HepG2 (cell line): Measurements from ENCODE around the gene CERS1. TPM values are rescaled to one million over a fixed set of nuclear protein-coding genes. Genes with fewer than 3 reads are reported as not detected.

Experiments used
- ATAC-seq: fragments of 200-7000 bp; cut with Tn5 transposase; 3 replicates; pipeline ENCODE4 v1.9.1; 2020; ENCODE audit warnings: mild to moderate bottlenecking, moderate library complexity
- BruUV-seq: library from RNA; stranded (reverse); fragments of 400-500 nt; replicated peaks from 2 replicates; lab custom pipeline; 2021; lab: Mats Ljungman, UMichigan
- CTCF ChIA-PET: fragments of 300-600 bp; formaldehyde crosslinking; extraction: SDS; loops from one replicate; lab custom pipeline; 2021; ENCODE audit warnings: low total read pairs, inconsistent platforms, low intra/inter-chr PET ratio; lab: Yijun Ruan, JAX
- POLR2A ChIA-PET: fragments of 350-600 bp; sonication (Branson Sonifier 250); formaldehyde crosslinking; loops from one replicate; lab custom pipeline; 2020; ENCODE audit warnings: antibody characterized with exemption, inconsistent platforms; lab: Yijun Ruan, JAX
- DNase-seq: peaks from one replicate; pipeline ENCODE4 v3.0.0-alpha.2; 2015; ENCODE audit warnings: low spot score
- FAIRE-seq: peaks from 3 replicates; lab custom pipeline; 2011; peaks lifted over from hg19 to GRCh38; lab: Jason Lieb, UNC
- H2AFZ ChIP-seq: one replicate; pipeline ENCODE4 v1.6.1; 2011; ENCODE audit warnings: low read length, inconsistent platforms
- H3K27ac ChIP-seq: fragments of 300-600 bp; 3 replicates; pipeline ENCODE4 v1.8.0; 2011; ENCODE audit warnings: mixed run types, mild to moderate bottlenecking, mixed read lengths, low read length, inconsistent platforms; ENCODE audit not compliant: insufficient read depth; ENCODE audit errors: extremely low read length
- H3K27me3 ChIP-seq, 2 experiments: fragments of 200-600 bp in 1 of 2; 2 replicates in 1 of 2; 3 replicates in 1 of 2; pipeline versions ENCODE4 v1.6.0 to v1.8.0; 2011; ENCODE audit warnings: low read length in 2 of 2, mild to moderate bottlenecking in 2 of 2, moderate library complexity in 2 of 2, inconsistent platforms in 1 of 2; ENCODE audit not compliant: insufficient read depth in 2 of 2, control insufficient read depth in 1 of 2
- H3K36me3 ChIP-seq, 2 experiments: fragments of 200-600 bp in 1 of 2; replicated peaks in 1 of 2; 2 replicates in 1 of 2; 3 replicates in 1 of 2; pipeline versions ENCODE4 v1.5.1 to v1.8.0; 2011; ENCODE audit warnings: low read length in 2 of 2, inconsistent platforms in 1 of 2; ENCODE audit not compliant: insufficient read depth in 2 of 2, control insufficient read depth in 1 of 2
- H3K4me1 ChIP-seq: 2 replicates; pipeline ENCODE4 v1.5.1; 2012; ENCODE audit warnings: low read length, inconsistent platforms; ENCODE audit not compliant: insufficient read depth
- H3K4me2 ChIP-seq: 2 replicates; pipeline ENCODE4 v1.6.0; 2011; ENCODE audit warnings: low read depth, low read length, inconsistent platforms
- H3K4me3 ChIP-seq, 3 experiments: fragments of 200-600 bp in 1 of 3; sonication (generic), shearing (Covaris generic) in 1 of 3; replicated peaks in 1 of 3; 2 replicates each; pipeline ENCODE4 v1.5.1; 2011 to 2016; ENCODE audit warnings: low read length in 3 of 3, inconsistent platforms in 2 of 3, low read depth in 2 of 3, mild to moderate bottlenecking in 2 of 3, control low read depth in 1 of 3, mixed read lengths in 1 of 3; ENCODE audit not compliant: insufficient read depth in 1 of 3
- H3K79me2 ChIP-seq: one replicate; pipeline ENCODE4 v1.6.1; 2011; ENCODE audit warnings: low read length, inconsistent platforms; ENCODE audit not compliant: insufficient read depth
- H3K9ac ChIP-seq: 2 replicates; pipeline ENCODE4 v1.6.0; 2011; ENCODE audit warnings: mild to moderate bottlenecking, low read depth, low read length, inconsistent platforms; ENCODE audit not compliant: insufficient read depth
- H3K9me3 ChIP-seq: 2 replicates; pipeline ENCODE4 v1.5.1; 2012; ENCODE audit warnings: mild to moderate bottlenecking, low read length
- H4K20me1 ChIP-seq: 2 replicates; pipeline ENCODE4 v1.6.0; 2011; ENCODE audit warnings: inconsistent platforms, mild to moderate bottlenecking, low read length, moderate library complexity; ENCODE audit not compliant: insufficient read depth
- BCLAF1 ChIP-seq: fragments of 450-650 bp; IDR thresholded peaks from 2 replicates; pipeline ENCODE4 v1.6.1; 2017; ENCODE audit warnings: mild to moderate bottlenecking
- FOXA1 ChIP-seq, 2 experiments: fragments of 450-650 bp in 1 of 2; sonication (generic) in 1 of 2; formaldehyde crosslinking in 1 of 2; IDR thresholded peaks; 2 replicates each; pipeline versions ENCODE4 v1.4.0 to v1.6.1; 2016 to 2020; ENCODE audit warnings: missing genetic modification reagents in 1 of 2
- HNF1A ChIP-seq, 2 experiments: sonication (generic) in 1 of 2; formaldehyde crosslinking in 1 of 2; IDR thresholded peaks; 2 replicates each; pipeline versions ENCODE4 v1.4.0 to v1.6.1; 2016 to 2020; ENCODE audit warnings: borderline replicate concordance in 1 of 2, low read depth in 1 of 2, mild to moderate bottlenecking in 1 of 2, missing genetic modification reagents in 1 of 2
- SIN3B ChIP-seq: fragments of 150-350 bp; IDR thresholded peaks from 2 replicates; pipeline ENCODE4 v1.6.1; 2014; ENCODE audit warnings: low read length
- SNAPC5 ChIP-seq: sonication (generic); formaldehyde crosslinking; IDR thresholded peaks from 2 replicates; pipeline ENCODE4 v1.8.1; 2023; ENCODE audit warnings: mild to moderate bottlenecking, missing genetic modification reagents, borderline replicate concordance
- TFAP4 ChIP-seq: sonication (generic); IDR thresholded peaks from 2 replicates; pipeline ENCODE4 v1.6.1; 2016; ENCODE audit warnings: low read depth, borderline replicate concordance
- ZBTB33 ChIP-seq: sonication (generic); formaldehyde crosslinking; IDR thresholded peaks from 2 replicates; pipeline ENCODE4 v1.4.0; 2020; ENCODE audit warnings: missing genetic modification reagents
- ZBTB38 ChIP-seq: sonication (generic); formaldehyde crosslinking; IDR thresholded peaks from 2 replicates; pipeline ENCODE4 v1.5.1; 2020; ENCODE audit warnings: mild to moderate bottlenecking, missing genetic modification reagents
- WGBS: methylation state at CpG from one replicate; pipeline ENCODE4 v1.1.6; 2017; ENCODE audit warnings: low lambda C conversion rate; 5-methylcytosine and 5-hydroxymethylcytosine counted together
- in situ Hi-C: cut with HindIII; loops from 2 replicates; pipeline ENCODE4 v1.10.0; 2017; ENCODE audit warnings: low pct_unique_long_range_greater_than_20kb; ENCODE audit not compliant: extremely low pct_ligation_motif_present
- intact Hi-C: fragments of 100-400 bp; cut with micrococcal nuclease; formaldehyde crosslinking; loops from one replicate; pipeline ENCODE4 v1.10.0; 2022; ENCODE audit not compliant: unreplicated experiment
- polyA plus RNA-seq, 8 experiments: library from polyadenylated mRNA; depleted of rRNA in 3 of 8; stranded (reverse) in 7 of 8; unstranded in 1 of 8; fragments of >200 nt; fragmentation: Illumina TruSeq in 4 of 8; extraction: Trizol in 4 of 8; gene quantifications; 2 replicates each; pipeline versions ENCODE4 v1.2.1 to v1.2.3, GENCODE V29; 2011 to 2016; ENCODE audit warnings: low read depth in 4 of 8, missing spikeins in 1 of 8, mixed read lengths in 1 of 8; ENCODE audit not compliant: insufficient read depth in 1 of 8
- total RNA-seq, 5 experiments: library from RNA; depleted of rRNA; stranded (reverse); fragments of >200 nt; fragmentation: Illumina TruSeq; extraction: Trizol; gene quantifications; 2 replicates each; pipeline ENCODE4 v1.2.3, GENCODE V29; 2016; ENCODE audit warnings: low read depth in 1 of 5

CERS1 gene
- total and polyA plus RNA-seq, 2 of the 13 experiments (the other 11 are each of a cell fraction or from before 2014, with no cell fraction given), result 4.6 to 9.8 TPM

GRCh38 chr19:18903156-18904037 lies 7.4 kb upstream of the CERS1 start:
- H3K27ac ChIP-seq, result no peak overlapping the region
- no peak overlapping the region for H2AFZ ChIP-seq
- H3K36me3 ChIP-seq, result peaks cover 15 to 42% of the 10 kb centered on the region in 2 experiments
- no peaks in the 10 kb centered on the region for H3K79me2 ChIP-seq
- H4K20me1 ChIP-seq, result no peaks in the 10 kb centered on the region
- intact Hi-C loops (no loop called here), in situ Hi-C loops (no loop called here)
- 90% methylated on average over 19 of the region's 29 CpGs for WGBS
- H3K4me3 ChIP-seq, result no peak overlapping the region
- no peaks in the 10 kb centered on the region for H3K27me3 ChIP-seq
- no peak overlapping the region for H3K9ac ChIP-seq
- H3K4me1 ChIP-seq, result peaks cover 5% of the 10 kb centered on the region
- no peak for FAIRE-seq
- no peaks in the 10 kb centered on the region for H3K9me3 ChIP-seq
- POLR2A ChIA-PET, result no interaction called here
- CTCF ChIA-PET, result no interaction called here
- DNase-seq, result no peak
- no peak overlapping the region for H3K4me2 ChIP-seq
- ATAC-seq, result no peak
- BruUV-seq, result no TSS peak
- TF ChIP-seq BCLAF1, result no peak
- TF ChIP-seq ZBTB38 (CRISPR knock-in tag), result no peak
- TF ChIP-seq FOXA1 (IDR thresholded peaks at IDR 0.05), result no peak
- TF ChIP-seq FOXA1 (CRISPR knock-in tag; IDR thresholded peaks at IDR 0.05), result no peak
- peak; percentile 94 for TF ChIP-seq ZBTB33
- no peak for TF ChIP-seq SIN3B
- no peak for TF ChIP-seq HNF1A (IDR thresholded peaks at IDR 0.05; ENCODE audit: low read depth)
- TF ChIP-seq HNF1A (CRISPR knock-in tag; IDR thresholded peaks at IDR 0.05; ENCODE audit: borderline replicate concordance), result no peak
- TF ChIP-seq SNAPC5, result no peak
- TF ChIP-seq TFAP4, result no peak
